K562 (cell line): Measurements from ENCODE around the gene PPOX. TPM values are rescaled to one million over a fixed set of nuclear protein-coding genes. Genes with fewer than 3 reads are reported as not detected.

ENCODE experiments used
- ATAC-seq: fragments of 200-7000 bp; cut with Tn5 transposase; 3 replicates; pipeline ENCODE4 v1.9.1; 2020; ENCODE audit warnings: moderate library complexity
- BruUV-seq: library from RNA; stranded (reverse); fragments of 400-500 nt; replicated peaks from 2 replicates; lab custom pipeline; 2021; lab: Mats Ljungman, UMichigan
- CTCF ChIA-PET: fragments of 300-600 bp; formaldehyde crosslinking; extraction: SDS; loops from one replicate; lab custom pipeline; 2021; ENCODE audit warnings: low intra/inter-chr PET ratio; lab: Yijun Ruan, JAX
- POLR2A ChIA-PET: fragments of 300-600, 350-650 bp; sonication (Branson Sonifier 250); formaldehyde crosslinking; extraction: SDS; loops from one replicate; lab custom pipeline; 2021; ENCODE audit warnings: antibody characterized with exemption, inconsistent platforms; lab: Yijun Ruan, JAX
- DNase-seq, 4 experiments: peaks; one replicate each; pipeline versions ENCODE4 v3.0.0 to v3.0.0-alpha.2; 2011 to 2018; ENCODE audit warnings: low spot score in 3 of 4, mixed read lengths in 3 of 4; ENCODE audit errors: extremely low read depth in 1 of 4
- FAIRE-seq: peaks from 2 replicates; lab custom pipeline; 2011; peaks lifted over from hg19 to GRCh38; lab: Jason Lieb, UNC
- H2AFZ ChIP-seq: 2 replicates; pipeline ENCODE4 v1.6.0; 2011; ENCODE audit warnings: low read depth, low read length, control low read depth, inconsistent platforms
- H3K27ac ChIP-seq: fragments of 200-600 bp; 3 replicates; pipeline ENCODE4 v1.8.0; 2011; ENCODE audit warnings: low read depth, mild to moderate bottlenecking, control low read depth, inconsistent platforms, low read length, moderate library complexity, mixed read lengths; ENCODE audit errors: extremely low read depth
- H3K27me3 ChIP-seq, 2 experiments: fragments of 300-600 bp in 1 of 2; 2 replicates in 1 of 2; 3 replicates in 1 of 2; pipeline versions ENCODE4 v1.6.0 to v1.8.0; 2011; ENCODE audit warnings: inconsistent platforms in 2 of 2, low read length in 2 of 2, mild to moderate bottlenecking in 1 of 2, mixed read lengths in 1 of 2, moderate library complexity in 1 of 2; ENCODE audit not compliant: control insufficient read depth in 2 of 2, insufficient read depth in 2 of 2
- H3K36me3 ChIP-seq: fragments of 300-600 bp; 3 replicates; pipeline ENCODE4 v1.8.0; 2011; ENCODE audit warnings: mild to moderate bottlenecking, low read length, inconsistent platforms; ENCODE audit not compliant: control insufficient read depth, insufficient read depth
- H3K4me1 ChIP-seq, 2 experiments: fragments of 200-600 bp in 1 of 2; replicated peaks in 1 of 2; 2 replicates in 1 of 2; 3 replicates in 1 of 2; pipeline versions ENCODE4 v1.5.1 to v1.8.0; 2011; ENCODE audit warnings: inconsistent platforms in 2 of 2, low read length in 2 of 2, mild to moderate bottlenecking in 1 of 2, mixed read lengths in 1 of 2, moderate library complexity in 1 of 2; ENCODE audit not compliant: control insufficient read depth in 2 of 2, insufficient read depth in 2 of 2
- H3K4me2 ChIP-seq: 2 replicates; pipeline ENCODE4 v1.6.1; 2011; ENCODE audit warnings: low read length, control low read depth, inconsistent platforms, mixed read lengths; ENCODE audit not compliant: insufficient read depth
- H3K4me3 ChIP-seq: fragments of 200-600 bp; sonication (generic), shearing (Covaris generic); 2 replicates; pipeline ENCODE4 v1.5.1; 2016; ENCODE audit warnings: control low read depth, inconsistent platforms
- H3K79me2 ChIP-seq: fragments of 200-600 bp; 3 replicates; pipeline ENCODE4 v1.8.0; 2011; ENCODE audit warnings: low read length, inconsistent platforms; ENCODE audit not compliant: control insufficient read depth, insufficient read depth
- H3K9ac ChIP-seq, 2 experiments: 2 replicates each; pipeline versions ENCODE4 v1.6.0 to v1.6.1; 2011; ENCODE audit warnings: low read depth in 2 of 2, low read length in 2 of 2, control low read depth in 1 of 2, inconsistent platforms in 1 of 2, mild to moderate bottlenecking in 1 of 2, mixed read lengths in 1 of 2; ENCODE audit not compliant: insufficient read depth in 1 of 2
- H3K9me1 ChIP-seq: one replicate; pipeline ENCODE4 v1.6.0; 2011; ENCODE audit warnings: inconsistent platforms, mild to moderate bottlenecking, low read length, moderate library complexity; ENCODE audit not compliant: control insufficient read depth, insufficient read depth
- H3K9me3 ChIP-seq: replicated peaks from 2 replicates; pipeline ENCODE4 v1.5.1; 2011; ENCODE audit warnings: low read depth, low read length, inconsistent platforms; ENCODE audit not compliant: control insufficient read depth, insufficient read depth
- H4K20me1 ChIP-seq: replicated peaks from 2 replicates; pipeline ENCODE4 v1.6.1; 2011; ENCODE audit warnings: low read length, inconsistent platforms, mixed read lengths; ENCODE audit not compliant: control insufficient read depth, insufficient read depth
- ASH1L ChIP-seq: fragments of 450-650 bp; IDR thresholded peaks from 2 replicates; pipeline ENCODE4 v1.6.1; 2018; ENCODE audit warnings: borderline replicate concordance, mild to moderate bottlenecking, low read depth; ENCODE audit not compliant: partially characterized antibody
- KAT8 ChIP-seq: fragments of 450-650 bp; IDR thresholded peaks from 2 replicates; pipeline ENCODE4 v1.6.1; 2016; ENCODE audit warnings: low read depth, mild to moderate bottlenecking
- SRSF3 ChIP-seq: fragments of 200-400 bp; formaldehyde crosslinking; IDR thresholded peaks from 2 replicates; pipeline ENCODE4 v1.6.1; 2016; ENCODE audit warnings: mild to moderate bottlenecking, low read length, moderate library complexity; ENCODE audit not compliant: insufficient read depth
- ZNF408 ChIP-seq: fragments of 250-450 bp; sonication (Bioruptor Pico); IDR thresholded peaks from 2 replicates; pipeline ENCODE4 v1.4.0; 2020; ENCODE audit warnings: low read depth, mild to moderate bottlenecking, moderate library complexity
- WGBS: fragments of 100-300 bp; shearing (Covaris generic); methylation state at CpG from one replicate; pipeline ENCODE4 v1.1.6; 2016; ENCODE audit warnings: low coverage, mixed read lengths; ENCODE audit not compliant: insufficient coverage; ENCODE audit errors: missing lambda C conversion rate; 5-methylcytosine and 5-hydroxymethylcytosine counted together
- in situ Hi-C: fragments of 300-500 bp; cut with MboI; formaldehyde crosslinking; loops from 4 replicates; pipeline ENCODE4 v1.15.0; 2018; ENCODE audit warnings: inconsistent platforms, mixed read lengths
- intact Hi-C: fragments of 100-400 bp; cut with micrococcal nuclease; formaldehyde crosslinking; loops from 2 replicates; pipeline ENCODE4 v1.14.2; 2022
- polyA plus RNA-seq, 8 experiments: library from polyadenylated mRNA; depleted of rRNA in 4 of 8; stranded (reverse) in 5 of 8; unstranded in 3 of 8; fragments of >200 nt; fragmentation: Nextera tagmentation in 2 of 8; fragmentation: Illumina TruSeq in 1 of 8; extraction: Ambion mirVana in 2 of 8; extraction: Trizol in 1 of 8; gene quantifications; 2 replicates each; pipeline versions ENCODE4 v1.2.1 to v1.2.3, GENCODE V29; 2011 to 2014; ENCODE audit warnings: inconsistent platforms in 1 of 8, missing spikeins in 1 of 8
- total RNA-seq, 7 experiments: library from RNA; depleted of rRNA in 6 of 7; stranded (reverse); fragments of >200 nt in 6 of 7; fragmentation: Illumina TruSeq in 2 of 7; extraction: Trizol in 2 of 7; gene quantifications; 2 replicates each; pipeline versions ENCODE4 v1.2.1 to v1.2.3, GENCODE V29; 2011 to 2021; ENCODE audit warnings: low replicate concordance in 1 of 7
- TF ChIP-seq, protein P1 (sequence below): fragments of 450-650 bp; IDR thresholded peaks from 2 replicates; pipeline ENCODE4 v1.6.1; 2018; ENCODE audit not compliant: partially characterized antibody

Gene PPOX
- total and polyA plus RNA-seq, 9 of the 15 experiments (the other 6 are each of a cell fraction or from before 2014, with no cell fraction given): 17.0 to 57.1 (median 38.9) TPM

DNA sequence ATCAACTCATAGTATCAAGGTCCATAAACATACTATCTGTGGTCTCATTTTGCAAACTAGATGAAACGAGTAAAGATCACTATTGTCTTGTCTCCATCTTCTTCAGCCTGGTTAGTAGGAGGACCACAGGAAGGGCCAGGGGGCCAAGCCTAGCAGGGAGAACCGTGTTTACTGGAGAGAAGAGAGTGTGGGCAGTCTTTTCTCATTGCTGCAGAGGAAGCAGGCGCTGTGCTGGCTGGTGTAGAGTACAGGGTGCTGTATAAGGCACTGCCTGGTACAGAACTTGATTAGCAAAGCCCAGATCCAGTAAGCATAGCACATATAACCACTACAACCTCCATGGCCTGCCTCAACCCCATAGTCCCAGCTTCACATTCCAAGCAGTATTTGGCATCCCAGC, 21.1 kb downstream of the PPOX start:
- Histone ChIP-seq H2AFZ (peak overlapping the region; percentile 76), H4K20me1 (no peaks in the 10 kb centered on the region), H3K4me1 (peaks cover 17 to 29% of the 10 kb centered on the region in 2 experiments), H3K79me2 (no peaks in the 10 kb centered on the region), H3K9ac (no peak overlapping the region), H3K9me1 (no peaks in the 10 kb centered on the region), H3K27ac (no peak overlapping the region), H3K36me3 (no peaks in the 10 kb centered on the region), H3K27me3 (no peaks in the 10 kb centered on the region), H3K4me2 (peak overlapping the region; percentile 2; the same call in 1 of the 2 replicates), H3K9me3 (no peaks in the 10 kb centered on the region), H3K4me3 (no peak overlapping the region)
- BruUV-seq: no TSS peak
- in situ Hi-C loops (no loop called here), intact Hi-C loops (no loop called here)
- ChIA-PET POLR2A (interaction anchor here (0.6 to 1.1 kb wide), 2 partner anchors 21 to 25 kb away, joined by 3 read pairs; no protein-coding TSS in a partner anchor), CTCF (no interaction called here)
- WGBS: 43% methylated on average over 3 of the region's 3 CpGs
- FAIRE-seq (peak; percentile 51), DNase-seq (no peak), ATAC-seq (peak; percentile 30)
- TF ChIP-seq ASH1L (no peak), KAT8 (no peak), SRSF3 (no peak), ZNF408 (CRISPR knock-in tag) (no peak)
- TF ChIP-seq, protein P1, sequence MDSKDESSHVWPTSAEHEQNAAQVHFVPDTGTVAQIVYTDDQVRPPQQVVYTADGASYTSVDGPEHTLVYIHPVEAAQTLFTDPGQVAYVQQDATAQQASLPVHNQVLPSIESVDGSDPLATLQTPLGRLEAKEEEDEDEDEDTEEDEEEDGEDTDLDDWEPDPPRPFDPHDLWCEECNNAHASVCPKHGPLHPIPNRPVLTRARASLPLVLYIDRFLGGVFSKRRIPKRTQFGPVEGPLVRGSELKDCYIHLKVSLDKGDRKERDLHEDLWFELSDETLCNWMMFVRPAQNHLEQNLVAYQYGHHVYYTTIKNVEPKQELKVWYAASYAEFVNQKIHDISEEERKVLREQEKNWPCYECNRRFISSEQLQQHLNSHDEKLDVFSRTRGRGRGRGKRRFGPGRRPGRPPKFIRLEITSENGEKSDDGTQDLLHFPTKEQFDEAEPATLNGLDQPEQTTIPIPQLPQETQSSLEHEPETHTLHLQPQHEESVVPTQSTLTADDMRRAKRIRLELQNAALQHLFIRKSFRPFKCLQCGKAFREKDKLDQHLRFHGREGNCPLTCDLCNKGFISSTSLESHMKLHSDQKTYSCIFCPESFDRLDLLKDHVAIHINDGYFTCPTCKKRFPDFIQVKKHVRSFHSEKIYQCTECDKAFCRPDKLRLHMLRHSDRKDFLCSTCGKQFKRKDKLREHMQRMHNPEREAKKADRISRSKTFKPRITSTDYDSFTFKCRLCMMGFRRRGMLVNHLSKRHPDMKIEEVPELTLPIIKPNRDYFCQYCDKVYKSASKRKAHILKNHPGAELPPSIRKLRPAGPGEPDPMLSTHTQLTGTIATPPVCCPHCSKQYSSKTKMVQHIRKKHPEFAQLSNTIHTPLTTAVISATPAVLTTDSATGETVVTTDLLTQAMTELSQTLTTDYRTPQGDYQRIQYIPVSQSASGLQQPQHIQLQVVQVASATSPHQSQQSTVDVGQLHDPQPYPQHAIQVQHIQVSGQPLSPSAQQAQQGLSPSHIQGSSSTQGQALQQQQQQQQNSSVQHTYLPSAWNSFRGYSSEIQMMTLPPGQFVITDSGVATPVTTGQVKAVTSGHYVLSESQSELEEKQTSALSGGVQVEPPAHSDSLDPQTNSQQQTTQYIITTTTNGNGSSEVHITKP: no peak
